H9 (cell line): ENCODE results near the gene ADGRL3. TPM values are rescaled to one million over a fixed set of nuclear protein-coding genes. Genes with fewer than 3 reads are reported as not detected.

Source experiments
- DNase-seq: peaks from one replicate; pipeline ENCODE4 v3.0.0-alpha.2; 2017
- H2AFZ ChIP-seq: one replicate; pipeline ENCODE4 v1.6.1; 2013; ENCODE audit warnings: mild to moderate bottlenecking, low read length, control low read depth, moderate library complexity
- H2AK5ac ChIP-seq: 2 replicates; pipeline ENCODE4 v1.6.1; 2013; ENCODE audit warnings: low read length, control low read depth, mixed read lengths; ENCODE audit not compliant: insufficient read length
- H2BK120ac ChIP-seq: one replicate; pipeline ENCODE4 v1.6.1; 2013; ENCODE audit warnings: low read depth, mild to moderate bottlenecking, low read length, control low read depth, inconsistent platforms; ENCODE audit not compliant: poor library complexity, severe bottlenecking
- H2BK12ac ChIP-seq: 2 replicates; pipeline ENCODE4 v1.6.1; 2013; ENCODE audit warnings: low read length, control low read depth, mixed read lengths, low read depth; ENCODE audit not compliant: insufficient read length
- H2BK15ac ChIP-seq: 2 replicates; pipeline ENCODE4 v1.6.1; 2013; ENCODE audit warnings: low read depth, low read length, control low read depth
- H2BK20ac ChIP-seq: one replicate; pipeline ENCODE4 v1.6.1; 2013; ENCODE audit warnings: low read depth, mild to moderate bottlenecking, low read length, control low read depth, inconsistent platforms; ENCODE audit not compliant: poor library complexity, severe bottlenecking
- H2BK5ac ChIP-seq: 2 replicates; pipeline ENCODE4 v1.6.1; 2013; ENCODE audit warnings: low read length, control low read depth, mixed read lengths; ENCODE audit not compliant: insufficient read length
- H3K14ac ChIP-seq: 2 replicates; pipeline ENCODE4 v1.6.1; 2013; ENCODE audit warnings: low read length, control low read depth; ENCODE audit not compliant: insufficient read depth
- H3K18ac ChIP-seq: 2 replicates; pipeline ENCODE4 v1.6.1; 2013; ENCODE audit warnings: low read depth, mild to moderate bottlenecking, mixed read lengths, low read length, control low read depth; ENCODE audit not compliant: insufficient read length
- H3K23ac ChIP-seq: 2 replicates; pipeline ENCODE4 v1.6.1; 2013; ENCODE audit warnings: low read length, control low read depth, mixed read lengths, low read depth; ENCODE audit not compliant: insufficient read length
- H3K23me2 ChIP-seq: 2 replicates; pipeline ENCODE4 v1.6.1; 2013; ENCODE audit warnings: low read depth, mild to moderate bottlenecking, mixed read lengths, low read length, control low read depth; ENCODE audit not compliant: insufficient read length, poor library complexity, severe bottlenecking
- H3K27ac ChIP-seq: 2 replicates; pipeline ENCODE4 v1.5.1; 2013; ENCODE audit warnings: low read length, control low read depth, mixed read lengths, low read depth; ENCODE audit not compliant: insufficient read length
- H3K27me3 ChIP-seq: 2 replicates; pipeline ENCODE4 v1.6.1; 2013; ENCODE audit warnings: low read length, control low read depth, inconsistent platforms; ENCODE audit not compliant: insufficient read depth
- H3K4ac ChIP-seq: 2 replicates; pipeline ENCODE4 v1.6.1; 2013; ENCODE audit warnings: low read depth, mild to moderate bottlenecking, control low read depth, inconsistent platforms, low read length, moderate library complexity
- H3K4me1 ChIP-seq: 2 replicates; pipeline ENCODE4 v1.6.1; 2013; ENCODE audit warnings: low read length, control low read depth, inconsistent platforms; ENCODE audit not compliant: insufficient read depth
- H3K4me2 ChIP-seq: 2 replicates; pipeline ENCODE4 v1.6.1; 2013; ENCODE audit warnings: low read length, control low read depth, mixed read lengths; ENCODE audit not compliant: insufficient read length, insufficient read depth
- H3K56ac ChIP-seq: 2 replicates; pipeline ENCODE4 v1.6.1; 2013; ENCODE audit warnings: low read depth, mild to moderate bottlenecking, mixed read lengths, low read length, control low read depth; ENCODE audit not compliant: insufficient read length
- H3K79me1 ChIP-seq: 2 replicates; pipeline ENCODE4 v1.6.1; 2013; ENCODE audit warnings: low read depth, mild to moderate bottlenecking, moderate library complexity, low read length, control low read depth, inconsistent platforms; ENCODE audit not compliant: insufficient read depth, poor library complexity, severe bottlenecking
- H3K79me2 ChIP-seq: 2 replicates; pipeline ENCODE4 v1.6.1; 2013; ENCODE audit warnings: low read length, control low read depth, inconsistent platforms; ENCODE audit not compliant: insufficient read depth
- H3K9ac ChIP-seq: 2 replicates; pipeline ENCODE4 v1.6.1; 2013; ENCODE audit warnings: low read length, control low read depth, mixed read lengths; ENCODE audit not compliant: insufficient read length; ENCODE audit errors: extremely low read depth
- H3K9me3 ChIP-seq: one replicate; pipeline ENCODE4 v1.6.1; 2013; ENCODE audit warnings: low read depth, low read length, inconsistent platforms; ENCODE audit not compliant: control insufficient read depth
- H3T11ph ChIP-seq: one replicate; pipeline ENCODE4 v1.6.1; 2013; ENCODE audit warnings: mild to moderate bottlenecking, low read length, control low read depth, inconsistent platforms
- H4K20me1 ChIP-seq: one replicate; pipeline ENCODE4 v1.6.1; 2013; ENCODE audit not compliant: control insufficient read depth, insufficient read length, insufficient read depth
- H4K5ac ChIP-seq: 2 replicates; pipeline ENCODE4 v1.6.1; 2013; ENCODE audit warnings: low read depth, mild to moderate bottlenecking, mixed read lengths, low read length, control low read depth; ENCODE audit not compliant: insufficient read length
- H4K8ac ChIP-seq: replicated peaks from 2 replicates; pipeline ENCODE4 v1.6.1; 2013; ENCODE audit warnings: low read length, control low read depth, mixed read lengths, low read depth; ENCODE audit not compliant: insufficient read length
- H4K91ac ChIP-seq: 2 replicates; pipeline ENCODE4 v1.6.1; 2013; ENCODE audit warnings: low read depth, mild to moderate bottlenecking, moderate library complexity, mixed read lengths, low read length, control low read depth; ENCODE audit not compliant: insufficient read length
- H3K27ac Mint-ChIP-seq, 3 experiments: 2 replicates in 2 of 3; 3 replicates in 1 of 3; pipeline ENCODE4 v1.8.0; 2020 to 2021; ENCODE audit warnings: mixed read lengths in 3 of 3, mild to moderate bottlenecking in 1 of 3, moderate library complexity in 1 of 3
- H3K27me3 Mint-ChIP-seq: 2 replicates; pipeline ENCODE4 v1.8.0; 2021; ENCODE audit warnings: low read depth, mild to moderate bottlenecking, moderate library complexity, mixed read lengths
- H3K36me3 Mint-ChIP-seq, 3 experiments: 2 replicates in 2 of 3; 3 replicates in 1 of 3; pipeline ENCODE4 v1.8.0; 2020 to 2021; ENCODE audit warnings: low read depth in 3 of 3, mixed read lengths in 3 of 3; ENCODE audit not compliant: insufficient read depth in 1 of 3
- H3K4me1 Mint-ChIP-seq, 2 experiments: 2 replicates each; pipeline ENCODE4 v1.8.0; 2020; ENCODE audit warnings: mixed read lengths in 2 of 2
- H3K4me3 Mint-ChIP-seq, 2 experiments: 2 replicates in 1 of 2; 3 replicates in 1 of 2; pipeline ENCODE4 v1.8.0; 2020 to 2021; ENCODE audit warnings: mild to moderate bottlenecking in 2 of 2, mixed read lengths in 2 of 2, moderate library complexity in 1 of 2
- H3K9me3 Mint-ChIP-seq, 2 experiments: 2 replicates in 1 of 2; 3 replicates in 1 of 2; pipeline ENCODE4 v1.8.0; 2020; ENCODE audit warnings: mild to moderate bottlenecking in 2 of 2, mixed read lengths in 2 of 2, moderate library complexity in 1 of 2
- WGBS: extraction: QIAGEN DNeasy Blood & Tissue Kit; methylation state at CpG from one replicate; pipeline ENCODE4 v1.1.7; 2013; ENCODE audit warnings: missing lambda C conversion rate, low lambda C conversion rate, mixed read lengths; ENCODE audit not compliant: insufficient read length; ENCODE audit errors: extremely low coverage; 5-methylcytosine and 5-hydroxymethylcytosine counted together
- total RNA-seq: library from RNA; stranded (reverse); gene quantifications from 2 replicates; pipeline ENCODE4 v1.2.1, GENCODE V29; 2021
- TF ChIP-seq, protein P1 (sequence below): fragments of 200-600 bp; sonication (generic); conservative IDR thresholded peaks from 3 replicates; pipeline ENCODE4 v1.8.0; 2021; ENCODE audit warnings: antibody characterized with exemption, mild to moderate bottlenecking

Gene ADGRL3
- total RNA-seq, 1 experiment from 2014 or later = 5.9 TPM

DNA sequence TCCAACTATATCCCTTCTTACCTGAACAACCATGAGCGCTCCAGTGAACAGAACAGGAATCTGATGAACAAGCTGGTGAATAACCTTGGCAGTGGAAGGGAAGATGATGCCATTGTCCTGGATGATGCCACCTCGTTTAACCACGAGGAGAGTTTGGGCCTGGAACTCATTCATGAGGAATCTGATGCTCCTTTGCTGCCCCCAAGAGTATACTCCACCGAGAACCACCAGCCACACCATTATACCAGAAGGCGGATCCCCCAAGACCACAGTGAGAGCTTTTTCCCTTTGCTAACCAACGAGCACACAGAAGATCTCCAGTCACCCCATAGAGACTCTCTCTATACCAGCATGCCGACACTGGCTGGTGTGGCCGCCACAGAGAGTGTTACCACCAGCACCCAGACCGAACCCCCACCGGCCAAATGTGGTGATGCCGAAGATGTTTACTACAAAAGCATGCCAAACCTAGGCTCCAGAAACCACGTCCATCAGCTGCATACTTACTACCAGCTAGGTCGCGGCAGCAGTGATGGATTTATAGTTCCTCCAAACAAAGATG, 870.2 kb downstream of the ADGRL3 start:
- H2BK12ac ChIP-seq = no peak overlapping the region
- no peak overlapping the region for H3K4ac ChIP-seq
- H2AK5ac ChIP-seq = no peak overlapping the region
- H3K79me1 ChIP-seq = no peaks in the 10 kb centered on the region
- H2BK15ac ChIP-seq = no peak overlapping the region; the same call in 1 of the 2 replicates
- H3K18ac ChIP-seq = no peak overlapping the region
- no peak overlapping the region for H3T11ph ChIP-seq
- Mint-ChIP-seq H3K9me3 (no peaks in the 10 kb centered on the region), H3K27ac (peak overlapping the region in 1 of 3 experiments; percentile 74; a peak in 1 of 7 replicates), H3K4me1 (peaks cover 35 to 46% of the 10 kb centered on the region in 2 experiments), H3K36me3 (peaks cover 0 to 5% (median 0%) of the 10 kb centered on the region in 3 experiments; a peak in 4 of 7 replicates), H3K4me3 (no peak overlapping the region), H3K27me3 (no peaks in the 10 kb centered on the region)
- no peak overlapping the region for H3K14ac ChIP-seq
- H3K9me3 ChIP-seq = no peaks in the 10 kb centered on the region
- H3K4me2 ChIP-seq = no peak overlapping the region
- no CpG with 5 or more reads among the region's 14 CpGs for WGBS
- no peak overlapping the region for H3K9ac ChIP-seq
- H3K27ac ChIP-seq = no peak overlapping the region
- TF ChIP-seq, protein P1, sequence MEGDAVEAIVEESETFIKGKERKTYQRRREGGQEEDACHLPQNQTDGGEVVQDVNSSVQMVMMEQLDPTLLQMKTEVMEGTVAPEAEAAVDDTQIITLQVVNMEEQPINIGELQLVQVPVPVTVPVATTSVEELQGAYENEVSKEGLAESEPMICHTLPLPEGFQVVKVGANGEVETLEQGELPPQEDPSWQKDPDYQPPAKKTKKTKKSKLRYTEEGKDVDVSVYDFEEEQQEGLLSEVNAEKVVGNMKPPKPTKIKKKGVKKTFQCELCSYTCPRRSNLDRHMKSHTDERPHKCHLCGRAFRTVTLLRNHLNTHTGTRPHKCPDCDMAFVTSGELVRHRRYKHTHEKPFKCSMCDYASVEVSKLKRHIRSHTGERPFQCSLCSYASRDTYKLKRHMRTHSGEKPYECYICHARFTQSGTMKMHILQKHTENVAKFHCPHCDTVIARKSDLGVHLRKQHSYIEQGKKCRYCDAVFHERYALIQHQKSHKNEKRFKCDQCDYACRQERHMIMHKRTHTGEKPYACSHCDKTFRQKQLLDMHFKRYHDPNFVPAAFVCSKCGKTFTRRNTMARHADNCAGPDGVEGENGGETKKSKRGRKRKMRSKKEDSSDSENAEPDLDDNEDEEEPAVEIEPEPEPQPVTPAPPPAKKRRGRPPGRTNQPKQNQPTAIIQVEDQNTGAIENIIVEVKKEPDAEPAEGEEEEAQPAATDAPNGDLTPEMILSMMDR = peak; percentile 46; the same call in 2 of the 3 replicates
- H2BK5ac ChIP-seq = no peak overlapping the region
- no peaks in the 10 kb centered on the region for H3K27me3 ChIP-seq
- H4K5ac ChIP-seq = no peak overlapping the region
- no peak overlapping the region for H4K91ac ChIP-seq
- peak; percentile 40 for DNase-seq
- no peak overlapping the region for H3K23ac ChIP-seq
- no peak overlapping the region for H2BK20ac ChIP-seq
- H3K4me1 ChIP-seq = no peaks in the 10 kb centered on the region; the same call in 1 of the 2 replicates
- H2AFZ ChIP-seq = no peak overlapping the region
- H4K8ac ChIP-seq = no peak overlapping the region
- H3K56ac ChIP-seq = no peak overlapping the region
- no peaks in the 10 kb centered on the region for H3K23me2 ChIP-seq
- H3K79me2 ChIP-seq = no peaks in the 10 kb centered on the region
- no peak overlapping the region for H2BK120ac ChIP-seq
- H4K20me1 ChIP-seq = no peaks in the 10 kb centered on the region
